Erythroblast (primary cell): ENCODE measurements around the gene DDAH2.

ENCODE experiments used
- GATA1 ChIP-seq: IDR thresholded peaks from 2 replicates; pipeline ENCODE4 v1.6.1; 2011; ENCODE audit warnings: low read depth, mild to moderate bottlenecking, control low read depth, low read length, moderate library complexity
- POLR2A ChIP-seq: IDR thresholded peaks from 2 replicates; pipeline ENCODE4 v1.6.1; 2011; ENCODE audit warnings: mild to moderate bottlenecking, low read length

DNA sequence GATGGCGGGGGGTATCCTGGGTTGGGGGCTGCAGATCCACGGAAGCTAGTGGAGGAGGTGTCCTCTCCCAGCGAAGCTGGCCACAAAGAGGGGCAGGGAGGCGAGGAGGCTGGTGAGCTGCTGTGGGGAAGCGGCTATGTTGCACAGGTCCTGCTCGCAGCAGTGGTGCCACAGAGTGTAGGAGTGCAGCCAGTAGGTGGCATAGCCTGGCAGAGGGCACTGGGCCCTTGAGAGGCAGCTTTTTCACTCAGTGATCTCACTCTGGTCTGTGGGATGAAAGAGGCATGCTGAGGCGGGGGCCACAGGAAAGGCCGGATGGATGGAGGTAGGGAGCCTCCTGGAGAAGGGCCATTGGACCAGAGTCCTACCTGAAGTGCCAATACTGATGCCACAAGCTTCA is 16.8 kb downstream of the DDAH2 start:
- no peak for TF ChIP-seq POLR2A
- no peak for TF ChIP-seq GATA1
